Heart left ventricle (tissue), 16 donors: Measurements from ENCODE around the gene CECR2. TPM values are rescaled to one million over a fixed set of nuclear protein-coding genes. Genes with fewer than 3 reads are reported as not detected.

Experiments used
- ATAC-seq, 4 donors: fragments of 200-7000 bp; cut with Tn5 transposase; one replicate each; pipeline ENCODE4 v1.9.1; 2020 to 2022; ENCODE audit warnings: moderate library complexity in 4 of 4, mild to moderate bottlenecking in 3 of 4, moderate number of reproducible peaks in 1 of 4
- DNase-seq, 5 donors: peaks; one replicate each; pipeline ENCODE4 v3.0.0-alpha.2; 2020
- H3K27ac ChIP-seq, 12 donors: fragments of 200-600 bp; sonication (generic) in 4 of 12; one replicate each; pipeline versions ENCODE4 v1.5.0 to v1.8.0; 2016 to 2022; ENCODE audit warnings: mild to moderate bottlenecking in 2 of 12
- H3K27me3 ChIP-seq, 9 donors: fragments of 200-600 bp; sonication (generic) in 2 of 9; one replicate each; pipeline versions ENCODE4 v1.5.1 to v1.8.0; 2016 to 2022; ENCODE audit warnings: mild to moderate bottlenecking in 3 of 9
- H3K36me3 ChIP-seq, 9 donors: fragments of 200-600 bp; sonication (generic) in 2 of 9; one replicate each; pipeline versions ENCODE4 v1.5.0 to v1.8.0; 2018 to 2022; ENCODE audit warnings: mild to moderate bottlenecking in 2 of 9
- H3K4me1 ChIP-seq, 12 donors: fragments of 200-600 bp; sonication (generic) in 4 of 12; one replicate each; pipeline versions ENCODE4 v1.5.0 to v1.8.0; 2016 to 2022; ENCODE audit warnings: mild to moderate bottlenecking in 3 of 12
- H3K4me3 ChIP-seq, 12 donors: fragments of 200-600 bp; sonication (generic) in 4 of 12; one replicate each; pipeline versions ENCODE4 v1.5.0 to v1.8.0; 2017 to 2022; ENCODE audit warnings: mild to moderate bottlenecking in 9 of 12, moderate library complexity in 4 of 12
- H3K9me3 ChIP-seq, 12 donors: fragments of 200-600 bp; sonication (generic) in 4 of 12; one replicate each; pipeline versions ENCODE4 v1.5.0 to v1.8.0; 2016 to 2022; ENCODE audit warnings: mild to moderate bottlenecking in 1 of 12
- POLR2A ChIP-seq, 2 donors: fragments of 450-650 bp; IDR thresholded peaks; one replicate each; pipeline ENCODE4 v1.6.1; 2017; ENCODE audit warnings: antibody characterized with exemption in 2 of 2, mild to moderate bottlenecking in 2 of 2, moderate library complexity in 2 of 2
- WGBS, 4 donors: extraction: QIAGEN DNeasy Blood & Tissue Kit in 2 of 4; methylation state at CpG; one replicate each; pipeline versions ENCODE4 v1.1.5 to v1.1.7; 2013 to 2018; 5-methylcytosine and 5-hydroxymethylcytosine counted together
- intact Hi-C, 10 donors: fragments of 100-400 bp; cut with DNase I; formaldehyde crosslinking; loops; one replicate each; pipeline versions ENCODE4 v1.11.1 to v1.14.2; 2022
- polyA plus RNA-seq, 2 donors: library from polyadenylated mRNA; stranded (reverse); fragments of 200-250 nt; gene quantifications; one replicate each; pipeline ENCODE4 v1.2.3, GENCODE V29; 2013
- total RNA-seq, 9 donors: library from RNA; depleted of rRNA in 2 of 9; stranded (reverse); fragments of >200 nt in 2 of 9; fragmentation: NEBNext Ultra II Directional in 3 of 9; extraction: Animal tissue kit (Norgen Biotek cat#: 25700) in 3 of 9; gene quantifications; one replicate each; pipeline versions ENCODE4 v1.1.0 to v1.2.4, GENCODE V29; 2016 to 2023
- TF ChIP-seq, protein P1 (sequence below), 12 donors: fragments of 200-600 bp; sonication (generic) in 4 of 12; IDR thresholded peaks; one replicate each; pipeline versions ENCODE4 v1.5.0 to v1.8.0; 2018 to 2022; ENCODE audit warnings: antibody characterized with exemption in 12 of 12, mild to moderate bottlenecking in 5 of 12
- donor health status: ischemic (EF 13 %, LVEDD 7.1; RV severe dilation, severe dysfunction).
- donor health status: healthy with polysubstance abuse.
- donor health status: DM: no; HTN: yes; CAD: no.
- donor health status: DM: no; HTN: no; CAD: no.
- donor health status: ischemic (EF 25% LVEDD 6.9; RV normal size, moderate dysfunction).
- donor health status: ischemic (EF 25% LVEDD 5.7; RV mildly dilated, moderate dysfunction).
- donor health status: healthy.
- donor health status: DM: yes; HTN: yes; CAD: no.
- donor health status: ischemic (EF 35%, LVEDD 5.7; RV mildly dilated, moderate dysfunction).
- donor health status: nonischemic (EF 11% LVEDD 7.7; RV severe dilation, severe dysfunction).
- donor health status: DM: yes; HTN: yes; CAD: no.
- donor health status: PGD.
- donor health status: ischemic (EF 29% LVEDD 5.4; RV normal size, mild dysfunction).
- donor health status: nonischemic (EF 23%, LVEDD 6.1; RV moderate dilation, normal function).

CECR2 gene
- total and polyA plus RNA-seq, 11 donors: 3.8 to 11.6 (median 6.8) TPM

DNA sequence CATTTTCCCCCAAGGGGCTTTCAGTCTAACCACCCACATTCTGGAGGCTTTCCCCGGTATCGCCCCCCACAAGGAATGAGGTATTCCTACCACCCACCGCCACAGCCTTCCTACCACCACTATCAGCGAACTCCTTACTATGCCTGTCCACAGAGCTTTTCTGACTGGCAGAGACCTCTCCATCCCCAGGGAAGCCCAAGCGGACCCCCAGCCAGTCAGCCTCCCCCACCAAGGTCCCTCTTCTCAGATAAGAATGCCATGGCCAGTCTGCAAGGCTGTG lies 179.4 kb downstream of the CECR2 start:
- peaks cover 0 to 34% (median 13%) of the 10 kb centered on the region in 9 donors for H3K36me3 ChIP-seq
- ATAC-seq (no peak), DNase-seq (no peak)
- H3K27me3 ChIP-seq: no peaks in the 10 kb centered on the region
- H3K27ac ChIP-seq: no peak overlapping the region
- no peak overlapping the region for H3K4me3 ChIP-seq
- WGBS, 4 donors: 89 to 97% (median 94%) methylated on average over 5 of the region's 5 CpGs
- TF ChIP-seq, protein P1, sequence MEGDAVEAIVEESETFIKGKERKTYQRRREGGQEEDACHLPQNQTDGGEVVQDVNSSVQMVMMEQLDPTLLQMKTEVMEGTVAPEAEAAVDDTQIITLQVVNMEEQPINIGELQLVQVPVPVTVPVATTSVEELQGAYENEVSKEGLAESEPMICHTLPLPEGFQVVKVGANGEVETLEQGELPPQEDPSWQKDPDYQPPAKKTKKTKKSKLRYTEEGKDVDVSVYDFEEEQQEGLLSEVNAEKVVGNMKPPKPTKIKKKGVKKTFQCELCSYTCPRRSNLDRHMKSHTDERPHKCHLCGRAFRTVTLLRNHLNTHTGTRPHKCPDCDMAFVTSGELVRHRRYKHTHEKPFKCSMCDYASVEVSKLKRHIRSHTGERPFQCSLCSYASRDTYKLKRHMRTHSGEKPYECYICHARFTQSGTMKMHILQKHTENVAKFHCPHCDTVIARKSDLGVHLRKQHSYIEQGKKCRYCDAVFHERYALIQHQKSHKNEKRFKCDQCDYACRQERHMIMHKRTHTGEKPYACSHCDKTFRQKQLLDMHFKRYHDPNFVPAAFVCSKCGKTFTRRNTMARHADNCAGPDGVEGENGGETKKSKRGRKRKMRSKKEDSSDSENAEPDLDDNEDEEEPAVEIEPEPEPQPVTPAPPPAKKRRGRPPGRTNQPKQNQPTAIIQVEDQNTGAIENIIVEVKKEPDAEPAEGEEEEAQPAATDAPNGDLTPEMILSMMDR (IDR thresholded peaks at IDR 0.05): no peak
- peaks cover 0 to 5% (median 0%) of the 10 kb centered on the region in 12 donors for H3K4me1 ChIP-seq
- H3K9me3 ChIP-seq: no peaks in the 10 kb centered on the region
- intact Hi-C loops: no loop called here

DNA sequence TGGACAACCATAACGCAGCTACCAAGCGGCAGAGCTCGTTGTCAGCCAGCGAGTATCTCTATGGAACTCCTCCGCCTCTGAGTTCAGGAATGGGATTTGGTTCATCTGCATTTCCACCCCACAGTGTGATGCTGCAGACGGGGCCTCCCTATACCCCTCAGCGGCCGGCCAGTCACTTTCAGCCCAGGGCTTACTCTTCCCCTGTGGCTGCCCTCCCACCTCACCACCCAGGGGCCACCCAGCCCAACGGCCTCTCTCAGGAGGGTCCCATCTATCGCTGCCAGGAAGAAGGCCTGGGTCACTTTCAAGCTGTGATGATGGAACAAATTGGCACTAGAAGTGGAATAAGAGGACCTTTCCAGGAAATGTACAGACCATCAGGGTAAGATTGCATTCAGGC lies 179.9 kb downstream of the CECR2 start:
- DNase-seq (no peak), ATAC-seq (no peak)
- H3K27ac ChIP-seq: no peak overlapping the region
- H3K36me3 ChIP-seq: peaks cover 0 to 33% (median 13%) of the 10 kb centered on the region in 9 donors
- no peak overlapping the region for H3K4me3 ChIP-seq
- H3K4me1 ChIP-seq: peaks cover 0 to 5% (median 0%) of the 10 kb centered on the region in 12 donors
- intact Hi-C loops: no loop called here
- no peaks in the 10 kb centered on the region for H3K9me3 ChIP-seq
- no peaks in the 10 kb centered on the region for H3K27me3 ChIP-seq
- 90 to 95% (median 93%) methylated on average over 6 to 10 of the region's 10 CpGs for WGBS, 4 donors
- TF ChIP-seq, protein P1 (IDR thresholded peaks at IDR 0.05): no peak
- no peak for TF ChIP-seq POLR2A (IDR thresholded peaks at IDR 0.05)

DNA sequence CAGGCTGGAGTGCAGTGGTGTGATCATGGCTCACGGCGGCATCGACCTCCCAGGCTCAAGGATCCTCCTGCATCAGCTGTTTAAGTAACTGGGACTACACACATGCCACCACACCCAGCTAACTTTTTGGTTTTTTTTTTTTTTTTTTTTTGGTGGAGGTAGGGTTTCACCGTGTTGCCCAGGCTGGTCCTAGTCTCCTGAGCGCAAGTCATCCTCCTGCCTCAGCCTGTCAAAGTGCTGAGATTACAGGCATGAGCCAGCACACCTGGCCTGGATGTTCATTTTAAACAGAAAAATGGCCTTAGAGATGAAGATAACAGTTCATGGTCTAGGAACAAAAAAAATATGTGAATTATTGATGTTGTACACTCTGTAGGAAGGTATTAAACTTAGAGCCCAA lies 180.4 kb downstream of the CECR2 start:
- 88 to 93% (median 90%) methylated on average over 5 of the region's 5 CpGs for WGBS, 4 donors
- intact Hi-C loops: loop anchor here in 5 of 10 donors (10.0 kb wide), 3 partner anchors 165 to 185 kb away; no protein-coding TSS in a partner anchor
- H3K27ac ChIP-seq: no peak overlapping the region
- ATAC-seq (no peak), DNase-seq (no peak)
- no peak overlapping the region for H3K4me3 ChIP-seq
- TF ChIP-seq, protein P1 (IDR thresholded peaks at IDR 0.05): no peak
- no peak for TF ChIP-seq POLR2A (IDR thresholded peaks at IDR 0.05)
- no peaks in the 10 kb centered on the region for H3K9me3 ChIP-seq
- peaks cover 0 to 5% (median 0%) of the 10 kb centered on the region in 12 donors for H3K4me1 ChIP-seq
- no peaks in the 10 kb centered on the region for H3K27me3 ChIP-seq
- peaks cover 0 to 35% (median 13%) of the 10 kb centered on the region in 9 donors for H3K36me3 ChIP-seq

DNA sequence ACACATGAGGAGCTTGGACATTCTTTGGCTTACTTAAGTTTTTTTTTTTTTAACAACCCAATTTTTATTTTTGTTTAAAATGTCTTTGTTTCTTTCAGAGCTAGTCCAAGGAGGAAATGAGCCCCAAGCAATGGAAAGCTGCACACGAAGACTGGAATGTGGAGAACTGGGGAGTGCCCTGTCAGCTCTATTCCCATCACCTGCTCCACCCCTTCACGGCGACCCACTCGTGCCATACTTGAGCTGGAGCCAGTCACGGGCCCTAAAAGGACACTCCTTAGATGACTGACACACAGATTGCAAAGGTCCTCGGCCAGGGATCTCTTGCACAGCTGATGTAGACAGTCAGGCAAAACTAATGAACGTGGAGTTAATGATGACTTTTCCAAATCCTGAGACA lies 183.5 kb downstream of the CECR2 start:
- Histone ChIP-seq H3K36me3 (peaks cover 0 to 38% (median 13%) of the 10 kb centered on the region in 9 donors), H3K9me3 (no peaks in the 10 kb centered on the region), H3K4me1 (peaks cover 0 to 5% (median 0%) of the 10 kb centered on the region in 12 donors), H3K27me3 (no peaks in the 10 kb centered on the region), H3K4me3 (no peak overlapping the region), H3K27ac (peak overlapping the region in 2 of 12 donors; percentile 7 to 28)
- intact Hi-C loops: loop anchor here in 5 of 10 donors (10.0 kb wide), 3 partner anchors 162 to 182 kb away; no protein-coding TSS in a partner anchor
- 42 to 57% (median 49%) methylated on average over 7 of the region's 7 CpGs for WGBS, 4 donors
- TF ChIP-seq, protein P1 (IDR thresholded peaks at IDR 0.05): no peak
- no peak for TF ChIP-seq POLR2A (IDR thresholded peaks at IDR 0.05)
- ATAC-seq (peak in 3 of 4 donors; percentile 56 to 67 (median 65)), DNase-seq (peak in 2 of 5 donors; percentile 62 to 65)
